Measurements from ENCODE around the gene TMEM209. TPM values are rescaled to one million over a fixed set of nuclear protein-coding genes. Genes with fewer than 3 reads are reported as not detected.
A peak's percentile ranks its signal among the peaks of the same experiment; 100 is the strongest.

Gene TMEM209
- total RNA-seq, 1 donor from 2014 or later: 15.4 TPM

GRCh38 chr7:130162196-130162595 is 43.0 kb downstream of the TMEM209 start:
- Mint-ChIP-seq H3K4me3 (ENCODE audit: unreplicated experiment) (no peak overlapping the region), H3K9me3 (ENCODE audit: unreplicated experiment) (no peaks in the 10 kb centered on the region), H3K36me3 (ENCODE audit: unreplicated experiment) (peaks cover 11% of the 10 kb centered on the region), H3K27ac (ENCODE audit: unreplicated experiment) (no peak overlapping the region), H3K4me1 (ENCODE audit: low read depth, unreplicated experiment) (no peaks in the 10 kb centered on the region), H3K27me3 (ENCODE audit: unreplicated experiment) (peaks cover 7% of the 10 kb centered on the region)
- TF ChIP-seq, protein P1, sequence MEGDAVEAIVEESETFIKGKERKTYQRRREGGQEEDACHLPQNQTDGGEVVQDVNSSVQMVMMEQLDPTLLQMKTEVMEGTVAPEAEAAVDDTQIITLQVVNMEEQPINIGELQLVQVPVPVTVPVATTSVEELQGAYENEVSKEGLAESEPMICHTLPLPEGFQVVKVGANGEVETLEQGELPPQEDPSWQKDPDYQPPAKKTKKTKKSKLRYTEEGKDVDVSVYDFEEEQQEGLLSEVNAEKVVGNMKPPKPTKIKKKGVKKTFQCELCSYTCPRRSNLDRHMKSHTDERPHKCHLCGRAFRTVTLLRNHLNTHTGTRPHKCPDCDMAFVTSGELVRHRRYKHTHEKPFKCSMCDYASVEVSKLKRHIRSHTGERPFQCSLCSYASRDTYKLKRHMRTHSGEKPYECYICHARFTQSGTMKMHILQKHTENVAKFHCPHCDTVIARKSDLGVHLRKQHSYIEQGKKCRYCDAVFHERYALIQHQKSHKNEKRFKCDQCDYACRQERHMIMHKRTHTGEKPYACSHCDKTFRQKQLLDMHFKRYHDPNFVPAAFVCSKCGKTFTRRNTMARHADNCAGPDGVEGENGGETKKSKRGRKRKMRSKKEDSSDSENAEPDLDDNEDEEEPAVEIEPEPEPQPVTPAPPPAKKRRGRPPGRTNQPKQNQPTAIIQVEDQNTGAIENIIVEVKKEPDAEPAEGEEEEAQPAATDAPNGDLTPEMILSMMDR (IDR thresholded peaks at IDR 0.05; ENCODE audit: partially characterized antibody, unreplicated experiment): no peak
- DNase-seq: no peak

DNA sequence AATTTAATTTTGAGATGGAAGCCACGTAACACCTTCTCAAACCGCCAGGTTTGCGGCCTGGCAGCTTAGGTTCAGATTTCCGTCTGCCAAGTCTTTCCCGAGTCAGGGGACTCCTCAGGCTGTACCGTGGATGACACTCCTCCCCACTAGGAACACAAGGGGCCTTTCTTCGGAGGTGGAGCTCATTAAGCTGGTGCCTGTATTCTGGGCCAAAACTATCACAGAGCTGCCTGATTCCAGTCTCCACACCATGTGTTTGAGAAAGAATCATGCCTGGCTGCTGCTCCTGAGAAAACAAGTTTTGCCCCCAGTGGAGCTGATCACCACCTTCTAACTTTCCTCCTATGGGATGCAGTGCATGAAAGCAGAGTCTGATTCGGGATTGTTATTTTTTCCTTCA is 44.8 kb downstream of the TMEM209 start:
- no peak for DNase-seq
- Mint-ChIP-seq H3K36me3 (ENCODE audit: unreplicated experiment) (peaks cover 14% of the 10 kb centered on the region), H3K9me3 (ENCODE audit: unreplicated experiment) (peaks cover 3% of the 10 kb centered on the region), H3K4me3 (ENCODE audit: unreplicated experiment) (no peak overlapping the region), H3K4me1 (ENCODE audit: low read depth, unreplicated experiment) (peaks cover 2% of the 10 kb centered on the region), H3K27ac (ENCODE audit: unreplicated experiment) (peak overlapping the region; percentile 44), H3K27me3 (ENCODE audit: unreplicated experiment) (peaks cover 9% of the 10 kb centered on the region)
- TF ChIP-seq, protein P1 (IDR thresholded peaks at IDR 0.05; ENCODE audit: partially characterized antibody, unreplicated experiment): no peak

GRCh38 chr7:130160023-130160422 is 45.2 kb downstream of the TMEM209 start:
- H3K4me1 Mint-ChIP-seq (ENCODE audit: low read depth, unreplicated experiment): peaks cover 2% of the 10 kb centered on the region
- peaks cover 3% of the 10 kb centered on the region for H3K9me3 Mint-ChIP-seq (ENCODE audit: unreplicated experiment)

DNA sequence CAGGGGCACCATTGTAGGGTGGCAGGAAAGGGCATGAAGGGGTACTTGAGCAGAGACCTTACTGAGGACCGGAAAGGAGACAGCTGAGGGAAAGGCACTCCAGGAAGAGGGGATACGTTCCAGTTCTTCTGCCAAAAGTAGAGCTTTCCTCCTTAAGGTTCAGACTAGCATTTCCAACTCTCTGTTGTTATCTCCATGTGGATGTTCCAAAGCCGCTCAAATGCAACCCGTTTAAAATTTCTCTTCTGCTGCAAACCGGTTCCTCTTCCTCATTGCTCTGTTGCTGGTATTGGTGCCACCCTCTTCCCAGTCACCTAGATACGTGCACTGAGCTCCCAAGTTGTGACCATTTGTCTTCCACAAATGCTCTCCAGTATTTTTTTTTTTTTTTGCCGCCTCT is 47.5 kb downstream of the TMEM209 start:
- Mint-ChIP-seq H3K4me3 (ENCODE audit: unreplicated experiment) (no peak overlapping the region), H3K27ac (ENCODE audit: unreplicated experiment) (no peak overlapping the region), H3K9me3 (ENCODE audit: unreplicated experiment) (peaks cover 3% of the 10 kb centered on the region), H3K4me1 (ENCODE audit: low read depth, unreplicated experiment) (peaks cover 2% of the 10 kb centered on the region), H3K36me3 (ENCODE audit: unreplicated experiment) (peaks cover 9% of the 10 kb centered on the region), H3K27me3 (ENCODE audit: unreplicated experiment) (peaks cover 9% of the 10 kb centered on the region)
- DNase-seq: no peak
- TF ChIP-seq, protein P1 (IDR thresholded peaks at IDR 0.05; ENCODE audit: partially characterized antibody, unreplicated experiment): no peak

More at GRCh38 chr7:130160023-130160422, 45.2 kb downstream of the TMEM209 start:
- Mint-ChIP-seq H3K27me3 (ENCODE audit: unreplicated experiment) (peaks cover 9% of the 10 kb centered on the region), H3K36me3 (ENCODE audit: unreplicated experiment) (peaks cover 15% of the 10 kb centered on the region), H3K4me3 (ENCODE audit: unreplicated experiment) (no peak overlapping the region), H3K27ac (ENCODE audit: unreplicated experiment) (no peak overlapping the region)
- DNase-seq: no peak
- TF ChIP-seq, protein P1 (IDR thresholded peaks at IDR 0.05; ENCODE audit: partially characterized antibody, unreplicated experiment): no peak

DNA sequence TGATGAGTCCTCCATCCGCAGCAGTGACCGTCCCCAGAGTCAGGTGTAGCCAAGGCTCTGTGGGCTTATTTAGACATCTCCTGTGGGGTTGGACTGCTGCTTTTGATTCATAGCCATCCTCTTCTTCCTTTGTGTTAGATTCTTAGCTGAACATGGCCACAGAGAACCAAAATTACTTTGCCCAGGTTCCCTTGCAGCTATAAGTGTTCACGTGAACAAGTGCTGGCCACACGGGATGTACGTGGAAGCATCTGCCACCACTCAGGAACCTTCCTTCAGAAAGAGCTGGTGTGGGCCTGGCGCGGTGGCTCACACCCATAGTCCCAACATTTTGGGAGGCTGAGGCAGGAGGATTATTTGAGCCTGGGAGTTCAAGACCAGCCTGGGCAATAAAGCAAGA is 49.1 kb downstream of the TMEM209 start:
- Mint-ChIP-seq H3K9me3 (ENCODE audit: unreplicated experiment) (peaks cover 3% of the 10 kb centered on the region), H3K36me3 (ENCODE audit: unreplicated experiment) (peaks cover 8% of the 10 kb centered on the region), H3K27ac (ENCODE audit: unreplicated experiment) (no peak overlapping the region), H3K4me1 (ENCODE audit: low read depth, unreplicated experiment) (peaks cover 2% of the 10 kb centered on the region), H3K27me3 (ENCODE audit: unreplicated experiment) (peaks cover 9% of the 10 kb centered on the region), H3K4me3 (ENCODE audit: unreplicated experiment) (no peak overlapping the region)
- DNase-seq: no peak
- TF ChIP-seq, protein P1 (IDR thresholded peaks at IDR 0.05; ENCODE audit: partially characterized antibody, unreplicated experiment): no peak
